ENCODE results near the gene ADGRG2.
"Not testable (repeated sequence)": the region's sequence is repeated elsewhere in the genome, so short reads cannot be mapped to it uniquely, and the experiment has no call there.

ADGRG2 gene

GRCh38 chrX:19075754-19076153 is 46.5 kb downstream of the ADGRG2 start:
- Histone ChIP-seq H3K36me3 (no peaks in the 10 kb centered on the region), H3K9me3 (ENCODE audit: severe bottlenecking) (no peaks in the 10 kb centered on the region), H3K27ac (no peak overlapping the region), H3K27me3 (ENCODE audit: insufficient read depth, low read depth, severe bottlenecking) (peaks cover 36% of the 10 kb centered on the region), H3K4me3 (ENCODE audit: low read depth, low read length) (no peak overlapping the region)
- no peak for TF ChIP-seq CTCF (IDR thresholded peaks at IDR 0.05; ENCODE audit: low read depth, low read length)
- DNase-seq, result no peak

- Histone ChIP-seq H3K27ac (no peak overlapping the region), H3K36me3 (no peaks in the 10 kb centered on the region), H3K27me3 (ENCODE audit: insufficient read depth, low read depth, severe bottlenecking) (peaks cover 44% of the 10 kb centered on the region), H3K9me3 (ENCODE audit: severe bottlenecking) (no peaks in the 10 kb centered on the region), H3K4me3 (ENCODE audit: low read depth, low read length) (no peak overlapping the region)
- no peak for DNase-seq
- TF ChIP-seq CTCF (IDR thresholded peaks at IDR 0.05; ENCODE audit: low read depth, low read length), result no peak
These were observed 49.9 kb downstream of the ADGRG2 start for GRCh38 chrX:19072372-19072771.

GRCh38 chrX:19070555-19070994 is 51.7 kb downstream of the ADGRG2 start:
- no peak for TF ChIP-seq CTCF (IDR thresholded peaks at IDR 0.05; ENCODE audit: low read depth, low read length)
- peaks cover 54% of the 10 kb centered on the region for H3K27me3 ChIP-seq (ENCODE audit: insufficient read depth, low read depth, severe bottlenecking)
- H3K36me3 ChIP-seq, result no peaks in the 10 kb centered on the region
- H3K4me3 ChIP-seq (ENCODE audit: low read depth, low read length), result no peak overlapping the region
- no peak for DNase-seq
- no peaks in the 10 kb centered on the region for H3K9me3 ChIP-seq (ENCODE audit: severe bottlenecking)
- H3K27ac ChIP-seq, result no peak overlapping the region

GRCh38 chrX:19066987-19067386 is 55.3 kb downstream of the ADGRG2 start:
- H3K9me3 ChIP-seq (ENCODE audit: severe bottlenecking); H3K4me3 ChIP-seq (ENCODE audit: low read depth, low read length); H3K36me3 ChIP-seq; H3K27ac ChIP-seq; DNase-seq: not testable (repeated sequence)
- H3K27me3 ChIP-seq (ENCODE audit: insufficient read depth, low read depth, severe bottlenecking), result peaks cover 45% of the 10 kb centered on the region

- H3K36me3 ChIP-seq, result no peaks in the 10 kb centered on the region
- peaks cover 38% of the 10 kb centered on the region for H3K27me3 ChIP-seq (ENCODE audit: insufficient read depth, low read depth, severe bottlenecking)
- TF ChIP-seq CTCF (IDR thresholded peaks at IDR 0.05; ENCODE audit: low read depth, low read length), result no peak
- no peak overlapping the region for H3K4me3 ChIP-seq (ENCODE audit: low read depth, low read length)
- no peaks in the 10 kb centered on the region for H3K9me3 ChIP-seq (ENCODE audit: severe bottlenecking)
- H3K27ac ChIP-seq, result no peak overlapping the region
- no peak for DNase-seq
These were observed 56.7 kb downstream of the ADGRG2 start for GRCh38 chrX:19065535-19065934.

- DNase-seq, result peak; percentile 34
- Histone ChIP-seq H3K36me3 (no peaks in the 10 kb centered on the region), H3K27ac (no peak overlapping the region), H3K9me3 (ENCODE audit: severe bottlenecking) (no peaks in the 10 kb centered on the region), H3K27me3 (ENCODE audit: insufficient read depth, low read depth, severe bottlenecking) (peaks cover 28% of the 10 kb centered on the region), H3K4me3 (ENCODE audit: low read depth, low read length) (no peak overlapping the region)
- no peak for TF ChIP-seq CTCF (IDR thresholded peaks at IDR 0.05; ENCODE audit: low read depth, low read length)
These were observed 58.1 kb downstream of the ADGRG2 start for GRCh38 chrX:19064175-19064574.
